Ovary (tissue), 9 donors: ENCODE results near the gene MUCL3. TPM values are rescaled to one million over a fixed set of nuclear protein-coding genes. Genes with fewer than 3 reads are reported as not detected.
"Not testable (repeated sequence)": the region's sequence is repeated elsewhere in the genome, so short reads cannot be mapped to it uniquely, and the experiment has no call there.

Source experiments
- DNase-seq, 5 donors: peaks; one replicate each; pipeline ENCODE4 v3.0.0-alpha.2; 2019 to 2020
- H3K27ac ChIP-seq, 2 donors: fragments of 200-600 bp; one replicate each; pipeline versions ENCODE4 v1.5.1 to v1.8.0; 2019 to 2022
- H3K27me3 ChIP-seq: fragments of 200-600 bp; one replicate; pipeline ENCODE4 v1.8.0; 2022
- H3K36me3 ChIP-seq: fragments of 200-600 bp; sonication (generic); one replicate; pipeline ENCODE4 v1.5.1; 2019
- H3K4me1 ChIP-seq: one replicate; pipeline ENCODE4 v1.8.1; 2013; ENCODE audit warnings: mild to moderate bottlenecking, moderate library complexity; ENCODE audit not compliant: insufficient read depth
- H3K4me3 ChIP-seq: fragments of 200-600 bp; sonication (generic); one replicate; pipeline ENCODE4 v1.5.1; 2017
- H3K9me3 ChIP-seq, 2 donors: fragments of 200-600 bp in 1 of 2; sonication (generic) in 1 of 2; one replicate each; pipeline versions ENCODE4 v1.5.1 to v1.8.1; 2013 to 2019; ENCODE audit warnings: mild to moderate bottlenecking in 1 of 2, moderate library complexity in 1 of 2
- CTCF ChIP-seq, 3 donors: fragments of 450-650 bp in 2 of 3; fragments of 200-600 bp in 1 of 3; IDR thresholded peaks; one replicate each; pipeline versions ENCODE4 v1.5.1 to v1.8.0; 2016 to 2022; ENCODE audit warnings: antibody characterized with exemption in 3 of 3, mild to moderate bottlenecking in 1 of 3
- EP300 ChIP-seq: sonication (generic); formaldehyde crosslinking; IDR thresholded peaks from one replicate; pipeline ENCODE4 v1.6.1; 2017; ENCODE audit warnings: antibody characterized with exemption
- POLR2A ChIP-seq: fragments of 450-650 bp; IDR thresholded peaks from one replicate; pipeline ENCODE4 v1.6.1; 2017; ENCODE audit warnings: antibody characterized with exemption, mild to moderate bottlenecking, moderate library complexity
- WGBS, 3 donors: extraction: QIAGEN DNeasy Blood & Tissue Kit in 1 of 3; methylation state at CpG; one replicate each; pipeline versions ENCODE4 v1.1.5 to v1.1.7; 2013 to 2017; 5-methylcytosine and 5-hydroxymethylcytosine counted together
- intact Hi-C, 4 donors: fragments of 100-400 bp; cut with DNase I; formaldehyde crosslinking; loops; one replicate each; pipeline versions ENCODE4 v1.11.0 to v1.15.1; 2022 to 2023
- polyA plus RNA-seq, 2 donors: library from polyadenylated mRNA; stranded (reverse); fragments of 200-250 nt in 1 of 2; fragments of 350-450 nt in 1 of 2; fragmentation: Illumina TruSeq in 1 of 2; extraction: RNeasy Lipid Tissue Mini Kit (QIAGEN cat#74804) in 1 of 2; gene quantifications; one replicate each; pipeline ENCODE4 v1.2.3, GENCODE V29; 2013 to 2014
- total RNA-seq, 7 donors: library from RNA; depleted of rRNA in 2 of 7; stranded (reverse); fragments of >200 nt in 2 of 7; fragmentation: NEBNext Ultra II Directional in 3 of 7; extraction: Animal tissue kit (Norgen Biotek cat#: 25700) in 3 of 7; gene quantifications; one replicate each; pipeline versions ENCODE4 v1.1.0 to v1.2.4, GENCODE V29; 2016 to 2023
- donor health status: DM: no; HTN: no; CAD: no; lungs with moderate emphysema.
- donor health status: DM: no; HTN: no; CAD: no.
- donor health status: Bipolar disorder and iron deficiency.
- donor health status: DM: yes; HTN: yes; CAD: no.
- donor health status: DM: no; HTN: no; CAD: no.
- donor health status: DM: yes; HTN: yes; CAD: no.

MUCL3 gene
- total and polyA plus RNA-seq, 9 donors, result under 0.01 TPM; not detected in 8

GRCh38 chr6:30965140-30965601, 24.4 kb downstream of the MUCL3 start:
- WGBS, 3 donors, result 84 to 91% (median 91%) methylated on average over 5 of the region's 5 CpGs

DNA sequence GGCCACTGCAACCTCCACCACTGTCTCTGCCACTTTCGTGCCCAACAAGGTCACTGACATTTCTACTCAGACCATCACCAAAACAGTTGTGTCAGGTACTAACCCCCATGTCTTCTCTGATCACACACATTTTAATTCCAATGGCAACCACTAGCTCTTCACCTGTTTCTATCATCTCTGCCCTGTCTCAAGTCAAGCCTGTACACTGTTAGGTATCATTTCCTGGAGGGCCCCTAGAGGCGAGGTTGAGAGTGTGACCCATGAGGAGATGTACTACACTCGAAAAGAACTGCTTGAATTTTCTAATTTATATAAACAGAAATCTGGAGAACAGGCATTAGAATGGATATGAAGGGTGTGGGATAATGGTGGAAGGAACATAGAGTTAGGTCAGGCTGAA, 25.4 kb downstream of the MUCL3 start:
- Histone ChIP-seq H3K4me1 (no peaks in the 10 kb centered on the region), H3K36me3 (no peaks in the 10 kb centered on the region), H3K27ac (no peak overlapping the region), H3K27me3 (no peaks in the 10 kb centered on the region), H3K4me3 (no peak overlapping the region), H3K9me3 (no peaks in the 10 kb centered on the region)
- DNase-seq, result no peak
- TF ChIP-seq EP300 (no peak), POLR2A (no peak), CTCF (IDR thresholded peaks at IDR 0.05) (no peak)
- intact Hi-C loops, result no loop called here
- WGBS, 3 donors, result 74 to 88% (median 80%) methylated on average over 3 of the region's 3 CpGs

More at GRCh38 chr6:30965140-30965601, 24.4 kb downstream of the MUCL3 start:
- H3K4me3 ChIP-seq, result no peak overlapping the region
- H3K36me3 ChIP-seq, result no peaks in the 10 kb centered on the region
- DNase-seq, result no peak
- no peaks in the 10 kb centered on the region for H3K9me3 ChIP-seq
- TF ChIP-seq POLR2A (no peak), EP300 (no peak), CTCF (IDR thresholded peaks at IDR 0.05) (no peak)
- H3K4me1 ChIP-seq, result no peaks in the 10 kb centered on the region
- no peak overlapping the region for H3K27ac ChIP-seq
- intact Hi-C loops, result no loop called here
- H3K27me3 ChIP-seq, result no peaks in the 10 kb centered on the region

DNA sequence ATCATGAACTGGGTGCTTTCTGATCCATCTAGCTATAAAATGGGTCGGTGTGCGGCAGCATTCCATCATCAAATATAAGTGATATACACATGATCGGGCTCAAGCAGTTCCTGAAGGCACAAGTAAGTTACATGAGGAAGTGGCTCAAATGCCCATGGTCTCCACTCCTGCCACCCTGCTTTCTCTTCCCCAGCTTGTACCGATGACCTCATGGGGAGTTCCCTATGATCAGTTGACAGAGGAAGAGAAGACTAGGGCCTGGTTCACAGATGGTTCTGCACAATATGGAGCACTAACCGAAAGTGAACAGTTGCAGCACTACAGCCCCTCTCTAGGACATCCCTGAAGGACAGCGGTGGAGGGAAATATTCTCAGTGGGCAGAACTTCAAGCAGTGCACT, 28.4 kb downstream of the MUCL3 start:
- H3K9me3 ChIP-seq, H3K4me1 ChIP-seq, intact Hi-C loops, DNase-seq, H3K27me3 ChIP-seq, H3K4me3 ChIP-seq, H3K27ac ChIP-seq, H3K36me3 ChIP-seq: not testable (repeated sequence)
- WGBS, 3 donors, result 93 to 96% (median 95%) methylated on average over 6 of the region's 6 CpGs

GRCh38 chr6:30970946-30971345, 30.2 kb downstream of the MUCL3 start:
- intact Hi-C loops, result no loop called here
- TF ChIP-seq CTCF (IDR thresholded peaks at IDR 0.05) (no peak), POLR2A (no peak), EP300 (no peak)
- WGBS, 3 donors, result 89 to 91% (median 91%) methylated on average over 5 of the region's 5 CpGs
- no peak overlapping the region for H3K27ac ChIP-seq
- no peaks in the 10 kb centered on the region for H3K9me3 ChIP-seq
- no peak for DNase-seq
- no peak overlapping the region for H3K4me3 ChIP-seq
- H3K27me3 ChIP-seq, result no peaks in the 10 kb centered on the region
- H3K36me3 ChIP-seq, result no peaks in the 10 kb centered on the region
- no peaks in the 10 kb centered on the region for H3K4me1 ChIP-seq

DNA sequence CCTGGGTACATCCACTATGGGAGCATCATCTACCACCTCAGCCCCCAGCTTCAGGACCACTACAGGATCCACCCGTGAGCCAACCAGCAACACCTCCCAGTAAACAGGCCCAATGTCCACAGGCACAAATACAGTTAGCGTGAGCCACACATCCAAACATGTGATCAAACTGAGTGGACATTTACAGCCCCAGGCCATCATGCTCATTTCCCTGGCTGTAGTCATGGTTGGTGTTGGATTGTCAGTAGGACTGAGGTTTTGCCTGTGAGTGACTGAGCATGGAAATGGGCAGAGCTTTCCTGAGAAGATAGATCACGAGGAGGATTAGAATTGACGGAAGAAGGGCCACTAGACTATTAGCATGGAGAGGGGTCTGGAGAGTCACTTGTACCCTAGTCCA, 32.0 kb downstream of the MUCL3 start:
- 92 to 96% (median 94%) methylated on average over 4 of the region's 4 CpGs for whole genome bisulfite sequencing, 3 donors
- intact Hi-C loops, result no loop called here
- DNase-seq, result no peak

More for the DNA sequence above, 32.0 kb downstream of the MUCL3 start:
- H3K27ac ChIP-seq, result no peak overlapping the region
- H3K4me3 ChIP-seq, result no peak overlapping the region
- no peak for TF ChIP-seq EP300
- no peaks in the 10 kb centered on the region for H3K36me3 ChIP-seq
- H3K9me3 ChIP-seq, result no peaks in the 10 kb centered on the region
- H3K27me3 ChIP-seq, result no peaks in the 10 kb centered on the region
- no peaks in the 10 kb centered on the region for H3K4me1 ChIP-seq
